DMS53 treated with DMSO at 0.1 percent for 48 hours (cell line): ENCODE measurements around the gene LEMD2.

Experiments
- DNase-seq: peaks from one replicate; lab custom pipeline; 2025; ENCODE audit not compliant: unreplicated experiment; lab: John Stamatoyannopoulos, UW

The LEMD2 gene

DNA sequence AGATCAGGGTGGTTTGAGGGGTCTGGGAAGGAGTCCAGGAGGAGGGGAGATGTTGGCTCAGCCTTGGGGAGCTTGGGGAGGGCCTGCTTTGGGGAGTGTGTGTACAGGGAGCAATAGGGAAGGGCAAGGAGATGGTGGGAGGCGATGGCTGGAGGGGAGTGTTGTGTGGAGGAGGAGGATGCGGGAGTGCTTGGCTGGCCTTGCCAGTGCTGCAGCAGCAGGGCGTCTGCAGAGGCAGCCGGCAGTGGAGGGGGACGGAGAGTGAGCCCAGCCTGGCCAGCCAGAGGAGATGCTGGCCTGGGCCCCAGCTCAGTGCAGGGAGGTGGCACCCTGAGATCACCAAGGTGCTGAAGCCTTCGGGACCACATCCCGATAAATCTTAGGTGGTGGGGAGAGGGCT lies 46.1 kb downstream of the LEMD2 start:
- DNase-seq: no peak

DNA sequence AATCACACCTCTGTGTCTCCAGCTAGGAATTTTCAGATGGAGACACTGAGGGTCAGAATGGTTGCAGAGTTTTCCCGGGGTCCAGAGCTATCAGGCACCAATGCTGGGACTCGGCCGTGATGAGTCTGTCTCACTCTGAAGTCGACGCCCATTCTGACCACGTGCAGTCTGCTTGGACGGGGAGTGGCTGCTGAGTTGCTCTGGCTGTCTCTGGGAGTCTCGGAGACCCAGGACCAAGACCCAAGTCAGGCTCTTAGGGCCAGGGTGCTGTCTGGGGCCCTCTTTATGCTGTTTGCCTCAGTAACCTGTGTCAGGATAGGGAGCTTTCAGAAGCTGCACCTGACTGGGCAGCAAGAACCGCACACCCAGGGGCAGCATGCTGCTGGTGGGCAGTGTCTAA lies 46.8 kb downstream of the LEMD2 start:
- DNase-seq: no peak

DNA sequence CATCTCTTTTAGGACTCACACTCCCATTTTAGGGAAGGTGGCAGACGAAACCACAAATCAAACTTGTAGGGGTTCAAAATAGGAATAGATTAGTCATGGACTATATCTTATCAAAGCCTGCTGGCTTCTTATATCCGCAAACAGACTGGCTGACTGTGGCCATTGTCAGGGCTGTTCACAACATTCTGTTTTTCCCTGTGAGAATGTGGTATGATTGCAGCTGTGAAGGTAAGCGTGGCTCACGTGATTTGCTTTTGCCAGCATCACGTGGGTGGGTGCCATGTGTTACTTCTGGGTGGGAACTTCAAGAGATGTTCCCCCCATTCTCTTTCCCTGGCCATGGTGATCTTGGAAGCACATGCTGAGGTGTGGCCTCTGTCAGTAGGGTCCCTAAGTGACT lies 48.1 kb downstream of the LEMD2 start:
- DNase-seq: no peak

DNA sequence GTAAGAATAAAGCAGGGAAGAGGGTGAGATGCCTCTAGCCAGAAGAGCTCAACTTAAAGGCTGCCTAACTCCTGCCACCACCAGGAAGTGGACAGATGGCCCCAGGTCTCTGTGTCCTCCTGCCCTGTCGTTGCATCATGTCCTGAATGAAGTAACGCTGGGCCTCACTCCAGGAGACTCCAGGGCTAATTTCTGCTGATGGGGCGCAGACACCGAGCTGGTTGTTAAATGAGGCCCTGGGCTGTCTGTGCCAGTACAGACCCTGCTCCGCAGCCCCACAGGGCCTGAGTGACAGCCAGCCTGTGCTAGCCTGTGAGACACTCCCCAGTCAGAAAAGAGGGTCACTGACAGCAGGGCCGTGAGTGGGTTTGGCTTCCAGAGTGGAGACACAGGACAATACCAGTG lies 48.7 kb downstream of the LEMD2 start:
- no peak for DNase-seq

DNA sequence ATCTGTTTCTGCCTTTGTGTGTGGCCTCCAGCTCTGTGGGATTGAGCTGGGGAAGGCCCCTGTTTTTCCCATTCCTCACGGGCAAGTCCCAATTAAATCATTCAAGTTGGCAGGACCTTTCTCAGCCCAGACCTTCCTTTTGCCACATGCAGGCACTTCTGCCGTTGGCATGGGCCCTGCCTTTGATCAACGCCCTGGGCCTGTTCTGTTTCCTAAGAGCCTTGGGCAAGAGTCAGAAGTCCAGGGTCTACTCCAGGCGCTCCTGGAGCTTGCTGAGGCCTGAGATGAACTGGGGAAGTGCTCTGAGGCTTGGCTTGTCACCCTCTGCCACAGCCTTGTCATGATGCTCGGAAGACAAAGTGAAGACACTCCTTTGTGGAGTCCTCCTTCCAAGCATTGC lies 49.4 kb downstream of the LEMD2 start:
- no peak for DNase-seq

DNA sequence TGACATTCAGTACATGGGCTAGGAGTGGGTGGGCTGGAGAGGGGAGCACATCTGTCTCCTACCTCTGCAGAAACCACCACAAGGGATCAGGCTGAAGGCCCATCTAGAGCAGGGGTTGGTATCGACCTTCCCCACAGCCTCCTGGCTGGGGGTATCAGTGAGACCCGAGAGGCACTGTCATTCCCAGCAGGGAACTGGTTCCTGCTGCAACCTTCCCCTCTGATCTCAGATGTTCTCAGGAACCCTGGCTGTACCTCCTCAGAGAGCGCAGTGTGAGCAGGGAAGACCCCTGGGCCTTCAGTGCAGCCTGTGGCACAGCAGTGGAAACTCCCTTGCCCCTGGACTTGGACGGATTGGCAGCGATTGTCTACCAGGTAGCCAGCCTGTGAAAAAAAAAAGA lies 50.1 kb downstream of the LEMD2 start:
- DNase-seq: no peak

DNA sequence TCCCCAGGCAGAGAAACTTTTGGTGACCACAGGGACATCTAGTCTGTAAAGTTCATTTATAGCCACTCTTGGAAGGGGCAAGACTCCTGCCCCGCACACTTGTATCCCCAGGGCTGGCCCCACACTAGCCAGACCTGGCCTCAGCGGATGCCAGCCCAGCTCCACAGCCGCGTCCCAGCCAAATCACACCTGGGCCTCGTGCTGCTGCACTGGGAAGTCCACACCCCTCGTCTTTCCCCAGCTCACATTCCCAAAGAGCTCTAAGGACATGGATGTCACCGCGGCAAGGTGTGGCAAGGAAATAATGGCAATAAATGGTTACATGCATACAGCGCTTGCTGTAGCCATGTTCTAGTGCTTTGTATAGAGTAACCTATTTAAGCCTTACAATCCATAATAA lies 50.8 kb downstream of the LEMD2 start:
- DNase-seq: no peak

DNA sequence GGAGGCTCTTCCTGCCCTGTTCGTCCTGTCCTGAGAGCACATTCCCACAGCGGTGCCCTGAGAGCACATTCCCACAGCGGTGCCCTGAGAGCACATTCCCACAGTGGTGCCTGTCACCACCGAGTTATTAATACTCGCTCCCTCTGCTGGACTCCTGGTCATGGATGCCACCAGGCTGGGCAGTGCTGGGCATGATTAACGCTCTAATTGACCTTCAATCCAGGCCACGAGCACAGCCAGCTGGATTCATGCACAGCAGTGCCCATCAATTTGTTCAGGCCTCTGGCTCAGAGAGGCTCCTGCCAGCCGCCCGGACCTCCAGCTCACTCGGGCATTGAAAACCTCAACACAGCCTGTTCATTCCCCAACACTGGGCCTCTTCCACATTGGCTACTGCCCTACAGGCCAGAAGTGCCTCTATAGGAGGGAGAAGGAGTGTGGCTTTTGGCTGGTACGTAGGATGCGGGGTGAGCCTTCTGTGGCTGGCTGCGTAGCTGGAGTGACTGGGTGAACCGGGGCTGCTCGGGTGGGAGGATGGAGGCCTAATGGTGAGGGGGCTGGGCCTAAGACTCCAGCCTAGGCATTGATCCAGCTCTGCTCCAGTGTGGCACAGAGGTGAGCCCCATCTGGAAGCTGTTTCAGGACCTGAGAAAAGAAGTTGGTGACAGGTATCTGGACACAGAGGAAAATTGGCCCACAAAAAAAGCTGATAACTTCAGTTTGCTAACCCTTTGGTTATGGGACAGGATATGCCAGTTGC lies 51.5 kb downstream of the LEMD2 start:
- DNase-seq: no peak

DNA sequence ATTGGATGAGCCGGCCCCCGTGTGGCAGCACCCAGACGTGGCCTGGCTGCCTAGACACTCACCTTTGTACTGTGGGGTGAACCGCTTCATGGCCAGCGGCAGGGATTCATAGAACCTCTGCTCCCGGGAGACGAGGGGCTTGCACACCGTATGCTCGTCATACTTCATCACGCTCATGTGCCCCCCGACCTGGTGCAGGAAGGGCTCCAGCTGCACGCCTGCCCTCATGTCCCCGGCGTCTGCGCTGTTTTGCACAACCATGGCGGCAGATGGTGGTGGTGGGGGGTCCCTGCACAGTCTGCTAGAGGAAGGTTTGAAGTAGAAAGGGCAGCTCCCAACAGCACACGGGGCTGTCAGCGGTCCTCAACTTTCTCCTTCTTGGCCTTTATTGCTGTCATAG lies 53.7 kb downstream of the LEMD2 start:
- DNase-seq: no peak

DNA sequence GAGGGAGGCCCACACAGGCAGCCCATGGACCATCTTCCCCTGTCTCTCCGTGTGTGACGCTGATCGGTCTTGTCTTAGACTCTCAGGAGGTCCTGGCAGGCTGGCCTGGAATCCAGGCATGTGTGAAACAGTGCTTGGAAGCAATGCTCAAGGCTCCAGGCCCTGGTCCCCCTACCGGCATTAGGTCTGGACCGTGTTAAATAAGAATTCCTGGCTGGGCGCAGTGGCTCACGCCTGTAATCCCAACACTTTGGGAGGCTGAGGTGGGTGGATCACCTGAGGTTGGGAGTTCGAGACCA lies 55.3 kb downstream of the LEMD2 start:
- no peak for DNase-seq

DNA sequence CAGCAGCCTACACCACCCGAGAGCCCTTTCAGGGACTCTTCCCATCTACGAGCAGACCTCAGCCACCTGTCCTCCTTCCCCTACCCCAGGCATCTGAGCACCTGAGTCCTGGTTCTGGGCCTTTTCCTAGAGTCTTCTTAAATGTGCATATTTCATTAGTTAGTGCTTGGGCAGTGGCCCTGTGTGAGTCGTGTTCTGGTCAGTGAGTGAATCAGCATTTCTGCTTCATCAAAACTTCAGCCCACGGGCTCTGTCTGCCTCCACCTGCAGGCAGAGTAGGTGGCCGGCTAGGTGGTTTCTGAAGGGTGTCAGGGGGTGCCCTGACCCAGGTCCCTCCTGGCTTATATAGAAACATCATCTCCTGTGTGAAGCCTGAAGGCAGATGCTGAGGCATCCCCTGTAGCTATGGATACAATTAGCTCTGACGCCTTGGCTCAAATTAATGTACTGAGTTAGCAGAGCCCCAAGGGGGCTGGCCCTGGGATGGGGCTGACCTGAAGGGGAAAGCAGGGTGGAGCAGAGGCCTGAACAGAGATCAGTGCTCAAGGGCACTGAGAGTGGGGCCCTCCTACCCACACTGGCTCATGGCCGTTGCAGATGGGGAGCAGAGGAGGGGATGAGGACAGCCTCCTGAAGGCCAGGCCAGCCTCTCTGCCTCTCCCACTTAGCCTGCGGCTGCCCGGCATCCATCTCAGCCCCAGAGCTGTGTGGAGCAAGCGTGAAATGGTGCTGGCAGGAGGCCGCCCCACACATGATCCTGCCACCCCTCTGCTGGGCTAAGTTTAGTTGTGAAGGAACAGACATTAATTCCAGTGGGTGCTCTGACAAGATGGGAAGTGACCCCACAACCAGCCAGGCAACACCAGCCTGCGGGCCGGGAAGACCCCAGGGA lies 55.9 kb downstream of the LEMD2 start:
- no peak for DNase-seq

DNA sequence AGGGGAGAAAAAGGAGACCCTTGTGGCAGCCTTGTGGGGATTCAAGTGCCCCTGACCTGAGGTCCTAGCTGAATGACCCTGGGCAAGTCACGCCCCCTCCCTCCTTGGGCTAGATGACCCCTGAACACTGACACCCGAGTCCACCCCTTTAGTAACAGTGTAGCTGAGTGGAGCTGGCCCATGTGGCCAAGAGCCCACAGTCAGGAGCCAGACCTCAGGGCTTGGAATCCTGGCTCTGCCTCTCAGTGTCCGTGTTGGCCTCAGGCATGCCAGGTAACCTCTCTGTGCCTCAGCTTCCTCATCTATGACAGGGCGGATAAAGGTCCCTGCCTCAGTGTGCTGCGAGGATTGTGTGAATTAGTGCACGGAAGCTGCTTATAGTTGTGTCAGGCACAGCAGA lies 56.5 kb downstream of the LEMD2 start:
- DNase-seq: no peak

DNA sequence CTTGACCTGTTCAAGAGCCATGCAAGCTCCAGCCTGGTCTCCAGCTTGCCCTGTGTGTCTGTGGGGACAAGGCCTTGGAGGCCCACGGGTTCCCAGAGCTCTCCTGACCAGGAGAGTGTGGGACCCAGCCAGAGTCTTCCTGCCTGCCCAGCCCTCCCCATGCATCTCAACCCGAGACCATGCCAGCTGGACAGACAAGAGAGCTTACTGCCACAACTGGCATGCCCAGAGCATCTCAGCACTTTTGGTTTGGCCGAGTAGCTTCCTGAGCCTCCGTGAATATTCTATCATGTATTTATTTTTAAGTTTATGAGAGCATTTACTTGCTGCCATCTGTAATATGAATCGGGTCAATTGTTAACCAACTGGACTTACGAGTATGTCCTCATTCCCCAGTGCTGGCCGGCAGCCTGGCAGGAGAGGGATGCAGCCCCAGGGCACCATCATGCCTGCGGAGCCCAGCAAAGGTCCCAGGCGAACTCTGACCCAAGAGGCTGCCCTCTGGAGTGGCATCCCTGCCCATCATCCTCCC lies 57.1 kb downstream of the LEMD2 start:
- no peak for DNase-seq

DNA sequence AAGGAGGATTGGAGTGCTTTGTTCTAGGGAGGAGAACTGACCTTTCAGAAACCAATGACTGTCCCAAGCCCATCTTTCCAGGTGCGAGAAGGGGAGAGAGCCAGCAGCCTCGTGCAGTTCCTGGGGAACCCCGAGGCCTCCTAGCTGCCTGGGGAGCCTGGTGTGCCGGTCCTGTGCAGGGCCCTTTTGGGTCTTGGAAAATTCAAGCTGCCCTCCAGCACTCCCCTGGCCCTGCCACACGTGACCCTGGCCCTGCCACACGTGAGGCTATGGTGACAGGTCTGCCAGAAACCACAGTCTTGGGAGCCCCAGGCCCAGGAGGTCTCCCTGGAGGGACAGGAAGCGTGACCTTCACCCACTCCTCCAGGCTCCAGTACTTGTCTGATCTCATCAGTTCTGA lies 57.9 kb downstream of the LEMD2 start:
- no peak for DNase-seq

DNA sequence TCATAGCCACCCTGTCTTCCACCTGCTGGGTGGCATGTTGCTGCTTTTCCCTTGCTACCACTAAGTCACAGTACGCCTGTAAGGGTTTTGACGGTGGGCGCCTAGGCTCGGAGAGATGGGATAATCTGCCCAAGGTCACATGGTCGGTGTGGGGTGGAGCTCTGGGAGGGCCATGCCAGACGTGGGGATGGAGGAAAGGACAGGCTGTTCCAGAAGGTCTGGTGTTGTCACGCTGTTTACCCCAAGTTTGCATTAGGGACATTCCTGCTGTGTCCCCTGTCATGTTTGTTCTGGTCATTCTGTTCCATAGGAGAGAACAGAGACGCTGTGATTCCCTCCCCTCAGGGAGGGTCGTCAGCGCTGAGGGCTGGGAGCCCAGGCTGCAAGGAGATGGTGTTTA lies 58.3 kb downstream of the LEMD2 start:
- DNase-seq: no peak

DNA sequence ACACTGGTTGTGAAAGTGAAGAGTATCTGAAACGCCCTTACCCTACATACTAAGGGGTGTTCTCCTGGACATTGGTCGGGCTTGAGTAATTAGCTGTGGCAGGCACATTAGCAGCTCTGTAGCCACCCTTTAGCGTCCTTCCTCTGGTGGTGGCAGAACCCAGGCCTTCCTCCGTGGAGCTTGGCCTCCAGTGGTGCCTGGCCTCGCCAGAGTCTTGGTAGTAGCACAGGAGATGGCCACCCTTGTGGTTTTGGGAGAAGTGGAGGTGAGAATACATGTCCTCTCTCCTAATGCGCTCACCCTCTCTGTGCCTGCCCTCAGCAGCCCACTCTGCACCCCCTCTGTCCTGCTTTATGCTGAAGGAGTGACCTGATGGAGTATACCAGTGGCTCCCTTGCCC lies 59.9 kb downstream of the LEMD2 start:
- no peak for DNase-seq

DNA sequence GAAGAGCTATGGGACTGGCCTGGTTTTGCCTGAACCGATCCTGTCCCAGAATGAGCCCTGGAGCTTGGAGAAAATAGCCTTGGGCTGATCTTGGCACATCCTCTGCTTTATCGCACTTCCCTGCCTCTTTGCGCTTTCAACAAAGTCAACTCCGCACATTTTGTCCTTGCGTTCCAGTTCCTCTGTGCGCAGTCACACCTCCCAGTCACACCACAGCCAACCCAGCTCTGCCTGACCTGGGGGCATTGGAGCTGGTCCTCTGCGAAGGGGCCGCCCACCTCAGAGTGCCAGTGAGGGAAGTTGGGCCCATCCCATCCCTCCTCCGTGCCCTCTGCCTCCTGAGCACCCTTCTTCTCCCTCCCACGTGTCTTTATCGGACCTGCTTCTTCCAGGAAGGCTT lies 60.5 kb downstream of the LEMD2 start:
- no peak for DNase-seq

DNA sequence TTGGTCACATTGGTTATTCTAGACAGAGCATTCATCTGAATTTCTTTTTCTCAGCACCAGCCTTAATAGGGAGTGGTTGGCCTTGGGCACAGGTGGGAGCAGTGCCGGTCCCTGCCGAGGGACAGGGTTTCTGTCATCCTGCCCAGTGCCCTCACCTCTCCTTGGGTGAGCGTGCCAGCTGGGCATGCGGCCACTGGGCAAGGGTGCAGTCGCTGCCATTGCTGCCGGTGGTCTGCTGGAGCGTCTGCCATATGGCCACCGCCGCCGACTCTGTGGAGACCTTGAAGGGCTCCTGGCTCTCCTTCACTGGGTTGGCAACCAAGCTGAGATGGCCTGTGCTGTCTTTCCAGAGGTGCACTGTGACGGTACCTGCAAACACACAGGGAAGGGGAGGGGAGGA lies 61.0 kb downstream of the LEMD2 start:
- DNase-seq: no peak

DNA sequence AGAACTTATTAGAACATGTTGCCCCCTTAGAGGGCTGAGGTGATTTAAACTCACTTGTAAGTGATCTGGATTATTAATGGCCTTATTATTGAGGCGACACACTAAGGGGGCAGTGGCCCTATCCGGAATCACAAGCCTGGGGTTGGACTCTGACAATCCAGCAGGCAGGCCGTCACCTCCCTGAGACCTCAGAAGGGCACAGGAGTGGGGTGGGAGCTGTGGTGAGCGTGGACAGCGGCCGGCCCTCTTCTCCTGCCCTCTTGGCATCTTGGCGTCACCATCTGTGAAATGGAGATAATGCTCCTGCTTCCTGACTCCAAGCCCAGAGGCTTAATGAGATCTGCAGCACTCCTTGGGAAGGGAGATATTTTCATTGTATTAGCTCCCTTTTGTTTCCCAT lies 61.8 kb downstream of the LEMD2 start:
- no peak for DNase-seq

DNA sequence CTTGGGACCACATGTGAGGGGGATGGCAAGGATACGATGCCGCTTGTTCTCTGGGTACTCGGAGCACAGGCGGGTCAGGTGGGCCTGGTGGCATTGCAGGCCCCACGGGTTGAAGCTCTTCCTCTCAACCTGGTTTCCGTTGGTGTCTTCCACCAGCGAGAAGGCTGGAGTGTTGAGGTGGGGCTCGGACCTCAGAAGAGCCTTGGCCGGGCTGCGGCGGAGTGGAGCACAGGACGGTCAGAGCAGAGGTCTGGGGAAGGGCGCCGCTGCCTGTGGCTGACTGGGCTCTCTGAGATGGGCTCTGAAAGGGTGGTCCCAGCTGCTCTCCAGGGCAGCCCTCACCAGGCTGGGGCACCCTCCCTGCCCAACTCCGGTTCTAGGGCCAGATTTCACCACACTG lies 62.2 kb downstream of the LEMD2 start:
- DNase-seq: no peak

DNA sequence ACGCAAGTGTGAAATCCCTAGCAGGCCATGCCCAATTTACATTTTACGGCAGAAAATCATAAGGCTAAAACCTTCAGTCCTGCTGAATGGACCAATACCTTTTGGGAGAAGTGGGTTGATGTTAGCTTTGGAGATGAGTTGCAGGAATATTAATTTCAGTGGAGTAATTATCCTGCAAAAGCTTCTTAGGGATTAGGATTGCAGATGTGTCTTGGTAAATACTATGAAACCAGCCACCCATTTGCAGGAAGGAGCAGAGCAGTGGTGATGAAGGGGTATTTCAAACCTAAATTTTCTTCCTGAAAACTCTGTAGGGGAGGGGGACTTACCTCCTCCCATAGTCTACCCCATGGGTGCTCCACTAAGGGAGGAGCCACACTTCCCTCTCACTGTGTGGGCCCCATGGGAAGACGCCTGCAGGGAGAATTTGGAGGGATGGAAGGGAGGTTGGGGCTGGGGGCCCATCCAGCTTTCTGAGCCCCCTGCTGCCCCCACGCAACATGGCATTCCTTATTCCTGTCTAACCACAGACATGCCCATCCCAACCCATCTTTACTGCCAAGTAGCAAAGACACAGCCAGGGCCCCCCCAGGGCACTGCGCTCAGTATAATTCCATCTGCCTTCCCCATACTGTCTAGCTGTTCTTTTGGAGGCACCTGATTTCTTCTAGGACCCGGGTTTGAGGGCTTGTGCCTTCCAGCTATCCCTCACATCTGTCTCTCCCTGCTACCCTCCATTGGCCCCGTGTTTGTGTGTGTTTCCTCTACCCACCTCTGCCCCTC lies 62.8 kb downstream of the LEMD2 start:
- no peak for DNase-seq

DNA sequence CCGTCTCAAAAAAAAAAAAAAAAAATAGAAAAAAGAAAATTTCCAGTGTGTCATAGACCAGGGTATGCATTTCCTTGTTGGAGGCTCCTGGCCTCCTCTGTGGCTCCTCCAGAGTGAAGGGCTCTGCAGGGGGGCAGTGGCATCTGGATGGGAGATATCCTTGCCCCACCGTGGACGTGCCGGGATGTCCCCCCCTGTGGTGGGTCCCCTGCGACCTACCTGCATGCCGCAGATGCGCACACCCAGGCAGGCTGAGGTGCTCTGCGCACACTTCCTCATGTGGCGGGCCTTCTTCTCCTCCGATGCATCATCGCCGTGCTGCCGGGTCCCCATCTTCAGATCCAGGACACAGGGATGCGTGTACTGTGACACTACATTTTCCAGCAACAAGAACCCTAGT lies 63.7 kb downstream of the LEMD2 start:
- DNase-seq: no peak
